ENCODE measurements around the gene AFG1L.

AFG1L gene

DNA sequence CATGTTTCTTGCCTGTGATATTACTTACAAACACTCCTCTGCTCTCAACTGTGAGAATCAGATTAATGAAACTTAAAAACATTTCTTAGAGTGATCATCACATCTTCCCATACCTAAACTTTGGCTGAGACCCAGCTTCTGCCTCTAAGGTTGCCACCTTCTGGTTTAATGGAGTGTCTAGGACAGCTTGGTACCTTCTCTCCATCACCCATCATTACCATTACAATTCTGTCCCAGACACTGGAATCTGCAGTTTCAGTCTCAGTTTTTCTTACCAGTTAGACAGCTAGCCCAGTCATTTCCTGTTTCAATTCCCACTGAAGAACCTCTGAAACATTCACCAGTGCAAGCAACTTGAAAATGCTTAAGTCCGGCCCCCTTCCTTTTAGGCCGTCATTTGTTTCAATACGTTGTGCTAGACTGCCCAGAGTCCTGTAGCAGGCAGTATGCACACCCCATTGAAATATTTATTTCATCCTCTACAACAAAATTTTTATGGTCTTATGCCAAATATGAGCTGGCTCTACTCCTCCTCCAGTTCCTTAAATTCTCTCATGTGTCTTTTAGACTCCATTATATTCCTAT, 158.8 kb downstream of the AFG1L start:
- TF ChIP-seq FOXP2 (optimal IDR thresholded peaks at IDR 0.05; ENCODE audit: borderline replicate concordance, extremely low read depth, extremely low read length, insufficient read depth), result no peak

DNA sequence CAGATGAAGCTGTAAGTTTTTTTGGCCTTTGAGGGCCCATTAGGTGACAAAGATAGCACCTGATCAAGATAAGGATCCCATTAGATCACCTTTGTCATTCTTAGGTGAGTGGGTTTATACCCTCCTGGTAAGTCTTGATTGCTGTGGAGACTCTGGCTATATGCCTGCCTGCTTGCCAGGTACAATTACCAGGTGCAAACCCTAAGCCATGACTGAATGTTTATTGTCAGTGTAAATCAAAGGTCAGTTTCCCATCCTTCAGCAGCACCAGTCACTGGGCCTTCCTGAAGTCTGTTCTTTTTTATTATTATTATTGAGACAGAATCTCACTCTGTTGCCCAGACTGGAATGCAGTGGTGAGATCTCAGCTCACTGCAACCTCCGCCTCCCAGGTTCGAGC, 159.5 kb downstream of the AFG1L start:
- TF ChIP-seq SIN3A (IDR thresholded peaks at IDR 0.05; ENCODE audit: borderline replicate concordance, insufficient read depth, low read length), result no peak
- no peak for TF ChIP-seq FOXP2 (optimal IDR thresholded peaks at IDR 0.05; ENCODE audit: borderline replicate concordance, extremely low read depth, extremely low read length, insufficient read depth)
- no peak for TF ChIP-seq TAF1 (IDR thresholded peaks at IDR 0.05; ENCODE audit: borderline replicate concordance, insufficient read depth, low read length)
- TF ChIP-seq, protein P1, sequence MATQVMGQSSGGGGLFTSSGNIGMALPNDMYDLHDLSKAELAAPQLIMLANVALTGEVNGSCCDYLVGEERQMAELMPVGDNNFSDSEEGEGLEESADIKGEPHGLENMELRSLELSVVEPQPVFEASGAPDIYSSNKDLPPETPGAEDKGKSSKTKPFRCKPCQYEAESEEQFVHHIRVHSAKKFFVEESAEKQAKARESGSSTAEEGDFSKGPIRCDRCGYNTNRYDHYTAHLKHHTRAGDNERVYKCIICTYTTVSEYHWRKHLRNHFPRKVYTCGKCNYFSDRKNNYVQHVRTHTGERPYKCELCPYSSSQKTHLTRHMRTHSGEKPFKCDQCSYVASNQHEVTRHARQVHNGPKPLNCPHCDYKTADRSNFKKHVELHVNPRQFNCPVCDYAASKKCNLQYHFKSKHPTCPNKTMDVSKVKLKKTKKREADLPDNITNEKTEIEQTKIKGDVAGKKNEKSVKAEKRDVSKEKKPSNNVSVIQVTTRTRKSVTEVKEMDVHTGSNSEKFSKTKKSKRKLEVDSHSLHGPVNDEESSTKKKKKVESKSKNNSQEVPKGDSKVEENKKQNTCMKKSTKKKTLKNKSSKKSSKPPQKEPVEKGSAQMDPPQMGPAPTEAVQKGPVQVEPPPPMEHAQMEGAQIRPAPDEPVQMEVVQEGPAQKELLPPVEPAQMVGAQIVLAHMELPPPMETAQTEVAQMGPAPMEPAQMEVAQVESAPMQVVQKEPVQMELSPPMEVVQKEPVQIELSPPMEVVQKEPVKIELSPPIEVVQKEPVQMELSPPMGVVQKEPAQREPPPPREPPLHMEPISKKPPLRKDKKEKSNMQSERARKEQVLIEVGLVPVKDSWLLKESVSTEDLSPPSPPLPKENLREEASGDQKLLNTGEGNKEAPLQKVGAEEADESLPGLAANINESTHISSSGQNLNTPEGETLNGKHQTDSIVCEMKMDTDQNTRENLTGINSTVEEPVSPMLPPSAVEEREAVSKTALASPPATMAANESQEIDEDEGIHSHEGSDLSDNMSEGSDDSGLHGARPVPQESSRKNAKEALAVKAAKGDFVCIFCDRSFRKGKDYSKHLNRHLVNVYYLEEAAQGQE (IDR thresholded peaks at IDR 0.05; ENCODE audit: insufficient read depth in 1 of 2, low read depth in 2 of 2, low read length in 2 of 2), result no peak
- TF ChIP-seq POLR2AphosphoS5 (IDR thresholded peaks at IDR 0.05; ENCODE audit: low read depth, low read length), result no peak

DNA sequence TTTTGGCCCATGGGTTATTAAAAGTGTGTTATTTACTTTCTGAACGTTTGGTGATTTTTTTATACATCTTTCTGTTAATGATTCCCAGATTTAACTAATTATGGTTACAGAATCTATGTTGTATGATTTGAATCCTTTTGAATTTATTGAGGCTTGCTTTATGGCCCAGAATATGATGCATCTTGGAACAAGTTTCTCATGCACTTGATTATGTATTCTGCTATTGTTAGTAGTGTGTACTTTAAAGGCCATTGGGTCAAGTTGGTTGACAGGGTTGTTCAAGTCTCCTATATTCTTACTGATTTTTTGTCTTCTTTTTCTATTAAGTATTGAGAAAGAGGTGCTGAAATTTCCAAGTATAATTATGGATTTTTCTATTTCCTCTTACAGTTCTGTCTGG, 160.8 kb downstream of the AFG1L start:
- TF ChIP-seq FOXP2 (optimal IDR thresholded peaks at IDR 0.05; ENCODE audit: borderline replicate concordance, extremely low read depth, extremely low read length, insufficient read depth) (no peak), SIN3A (IDR thresholded peaks at IDR 0.05; ENCODE audit: borderline replicate concordance, insufficient read depth, low read length) (no peak), TAF1 (IDR thresholded peaks at IDR 0.05; ENCODE audit: borderline replicate concordance, insufficient read depth, low read length) (no peak), POLR2AphosphoS5 (IDR thresholded peaks at IDR 0.05; ENCODE audit: low read depth, low read length) (no peak)
- TF ChIP-seq, protein P1 (IDR thresholded peaks at IDR 0.05; ENCODE audit: insufficient read depth in 1 of 2, low read depth in 2 of 2, low read length in 2 of 2), result no peak

- TF ChIP-seq TAF1 (IDR thresholded peaks at IDR 0.05; ENCODE audit: borderline replicate concordance, insufficient read depth, low read length) (no peak), POLR2AphosphoS5 (IDR thresholded peaks at IDR 0.05; ENCODE audit: low read depth, low read length) (no peak), FOXP2 (optimal IDR thresholded peaks at IDR 0.05; ENCODE audit: borderline replicate concordance, extremely low read depth, extremely low read length, insufficient read depth) (no peak), SIN3A (IDR thresholded peaks at IDR 0.05; ENCODE audit: borderline replicate concordance, insufficient read depth, low read length) (no peak)
- TF ChIP-seq, protein P1 (IDR thresholded peaks at IDR 0.05; ENCODE audit: insufficient read depth in 1 of 2, low read depth in 2 of 2, low read length in 2 of 2), result no peak
Observed at GRCh38 chr6:108463784-108464183, 168.9 kb downstream of the AFG1L start.

GRCh38 chr6:108464418-108465097, 169.7 kb downstream of the AFG1L start:
- TF ChIP-seq TAF1 (IDR thresholded peaks at IDR 0.05; ENCODE audit: borderline replicate concordance, insufficient read depth, low read length), result no peak

DNA sequence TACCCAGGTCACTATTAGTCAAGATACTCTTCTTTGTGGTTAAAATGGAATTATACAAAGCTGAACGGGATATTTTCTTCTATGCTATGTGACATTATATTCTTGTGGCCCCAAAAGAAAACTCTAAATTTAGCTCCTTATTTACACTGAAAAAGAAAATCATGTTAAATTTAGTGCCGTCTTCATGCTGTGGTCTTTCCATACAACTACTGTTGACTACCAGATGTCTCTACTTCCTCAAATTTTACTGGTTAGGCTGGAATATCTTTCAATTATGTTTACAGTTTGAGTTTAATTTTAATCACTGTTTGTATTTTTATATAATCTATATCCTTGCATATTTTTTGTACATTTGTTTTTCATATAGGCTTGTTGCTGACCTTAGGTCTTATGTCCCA, 170.2 kb downstream of the AFG1L start:
- TF ChIP-seq TAF1 (IDR thresholded peaks at IDR 0.05; ENCODE audit: borderline replicate concordance, insufficient read depth, low read length), result no peak
- no peak for TF ChIP-seq FOXP2 (optimal IDR thresholded peaks at IDR 0.05; ENCODE audit: borderline replicate concordance, extremely low read depth, extremely low read length, insufficient read depth)

Measured in PFSK-1 (cell line).